Esophagus mucosa (tissue), 1 donor: ENCODE measurements around the gene BCL11B. TPM values are rescaled to one million over a fixed set of nuclear protein-coding genes. Genes with fewer than 3 reads are reported as not detected.
"Not testable (repeated sequence)": the region's sequence is repeated elsewhere in the genome, so short reads cannot be mapped to it uniquely, and the experiment has no call there.

Source experiments
- ATAC-seq: fragments of 200-7000 bp; cut with Tn5 transposase; one replicate; pipeline ENCODE4 v1.9.1; 2020
- total RNA-seq: library from RNA; stranded (reverse); gene quantifications from one replicate; pipeline ENCODE4 v1.2.4, GENCODE V29; 2023
- donor health status: DM: yes; HTN: yes; CAD: no.

Gene BCL11B
- total RNA-seq, 1 donor from 2014 or later, result 10.6 TPM

DNA sequence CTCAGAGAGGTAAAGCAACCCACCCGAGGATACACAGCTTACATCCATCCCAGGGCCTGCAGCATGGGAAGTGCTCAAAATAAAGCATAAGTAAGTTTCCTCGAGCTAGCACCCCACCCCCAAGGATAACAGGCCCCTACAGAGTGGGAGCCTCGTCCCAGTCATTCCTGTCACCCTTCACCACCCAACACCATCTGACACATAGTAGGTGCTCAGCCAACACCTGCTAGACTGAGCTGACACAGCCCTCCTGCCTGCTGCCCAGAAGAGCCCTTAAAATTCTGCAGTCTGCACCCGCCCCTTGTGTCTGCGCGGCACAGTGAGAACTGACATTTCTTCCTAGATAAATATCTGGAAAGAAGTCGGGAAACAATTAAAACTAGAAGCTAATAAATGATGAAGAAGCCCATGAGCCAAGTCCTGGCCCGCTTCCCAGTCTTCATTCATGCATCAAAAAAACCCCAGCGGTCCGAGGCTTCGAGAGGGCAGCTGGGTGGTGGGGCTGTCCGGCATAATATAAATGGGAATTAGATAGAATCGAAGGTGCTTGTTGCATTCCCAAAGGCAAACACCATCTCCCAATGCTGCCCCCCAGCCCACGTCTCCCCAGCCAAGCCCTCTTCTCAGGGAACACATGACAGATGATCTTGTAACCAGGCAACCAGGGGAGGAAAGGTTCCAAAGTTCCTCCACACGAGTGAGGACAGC lies 76.2 kb downstream of the BCL11B start:
- ATAC-seq, result no peak

DNA sequence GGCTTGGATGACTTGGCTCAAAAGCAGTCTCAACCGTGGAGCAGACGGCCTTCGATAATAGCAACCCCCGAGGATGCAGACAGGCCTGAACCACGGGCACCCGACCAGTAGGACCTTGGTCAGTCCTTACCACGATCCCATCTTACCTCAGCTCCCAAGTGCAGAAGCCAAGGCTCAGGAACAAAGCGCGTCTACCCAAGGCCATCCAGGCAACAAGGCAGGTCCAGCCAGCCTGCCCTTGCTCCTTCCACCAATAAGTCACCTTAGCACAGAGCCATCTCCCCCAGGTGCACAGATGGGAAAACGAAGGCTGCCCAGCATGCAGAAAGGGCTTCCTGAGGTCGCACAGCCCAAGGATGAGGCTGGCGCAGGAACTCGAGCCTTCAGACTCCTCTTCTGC lies 77.3 kb downstream of the BCL11B start:
- ATAC-seq, result no peak

DNA sequence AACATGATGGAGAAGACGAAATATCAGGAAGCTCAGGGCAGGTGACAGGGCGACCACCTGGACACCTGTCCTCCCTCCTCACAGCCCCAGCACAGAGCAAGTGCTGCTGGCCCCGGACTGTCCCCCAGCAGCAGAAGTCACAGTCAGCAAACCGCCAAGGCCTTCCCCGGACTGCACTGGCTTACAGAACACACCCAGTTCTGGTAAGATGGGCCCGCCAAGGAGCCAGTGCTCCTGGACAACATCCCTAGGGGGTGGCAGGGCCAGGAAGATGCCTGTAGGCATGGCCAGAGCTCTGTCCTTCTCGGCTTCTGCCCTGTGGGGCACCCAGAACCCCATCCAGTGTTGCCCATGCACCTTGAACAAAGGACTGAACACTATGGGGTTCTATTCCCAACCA lies 77.9 kb downstream of the BCL11B start:
- ATAC-seq, result no peak

DNA sequence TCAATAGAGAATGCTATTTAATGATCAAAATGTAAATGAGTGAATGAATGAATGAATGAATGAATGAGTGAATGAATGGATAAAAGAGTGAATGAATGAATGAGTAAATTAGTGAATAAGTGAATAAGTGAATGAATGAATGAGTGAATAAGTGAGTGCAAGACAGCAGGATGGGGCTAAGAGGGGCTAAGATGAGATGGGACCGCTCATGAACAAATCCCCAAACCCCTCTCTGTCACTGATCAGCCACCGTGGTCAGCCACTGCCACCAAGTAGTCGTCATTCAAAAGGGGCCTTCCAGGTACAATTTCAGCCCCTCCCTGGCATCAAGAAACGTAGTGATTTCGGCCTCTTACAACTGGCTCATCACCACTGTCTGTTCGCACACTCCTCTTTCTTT lies 79.2 kb downstream of the BCL11B start:
- no peak for ATAC-seq

DNA sequence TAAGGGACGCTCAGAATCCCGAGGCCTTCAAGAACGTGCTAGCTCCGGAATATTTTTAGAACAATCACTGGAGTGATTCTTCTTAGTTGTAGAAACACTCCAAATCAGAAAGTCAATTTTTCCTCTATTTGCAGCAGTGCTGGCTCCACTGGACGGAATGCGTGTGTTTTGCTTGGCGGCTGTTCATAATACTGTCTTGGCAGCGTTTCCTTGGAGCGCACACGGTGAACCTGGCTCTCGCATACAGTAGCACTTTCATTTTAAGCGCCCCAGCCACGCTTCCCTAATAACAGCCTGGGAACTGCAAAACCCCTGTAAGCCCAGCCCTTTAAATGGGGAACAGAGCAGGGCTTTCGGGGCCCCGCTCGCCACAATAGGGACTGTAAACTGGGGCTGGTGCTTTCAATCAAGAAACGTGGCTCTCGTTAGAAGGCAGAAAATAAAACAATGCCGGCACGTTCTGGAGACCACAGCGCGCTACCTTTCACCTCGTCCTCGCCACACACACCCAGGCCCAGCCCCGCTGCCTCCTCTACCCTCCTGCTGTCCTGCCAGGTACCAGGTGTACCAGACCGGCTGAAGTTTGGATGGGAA lies 79.9 kb downstream of the BCL11B start:
- peak; percentile 60 for ATAC-seq

DNA sequence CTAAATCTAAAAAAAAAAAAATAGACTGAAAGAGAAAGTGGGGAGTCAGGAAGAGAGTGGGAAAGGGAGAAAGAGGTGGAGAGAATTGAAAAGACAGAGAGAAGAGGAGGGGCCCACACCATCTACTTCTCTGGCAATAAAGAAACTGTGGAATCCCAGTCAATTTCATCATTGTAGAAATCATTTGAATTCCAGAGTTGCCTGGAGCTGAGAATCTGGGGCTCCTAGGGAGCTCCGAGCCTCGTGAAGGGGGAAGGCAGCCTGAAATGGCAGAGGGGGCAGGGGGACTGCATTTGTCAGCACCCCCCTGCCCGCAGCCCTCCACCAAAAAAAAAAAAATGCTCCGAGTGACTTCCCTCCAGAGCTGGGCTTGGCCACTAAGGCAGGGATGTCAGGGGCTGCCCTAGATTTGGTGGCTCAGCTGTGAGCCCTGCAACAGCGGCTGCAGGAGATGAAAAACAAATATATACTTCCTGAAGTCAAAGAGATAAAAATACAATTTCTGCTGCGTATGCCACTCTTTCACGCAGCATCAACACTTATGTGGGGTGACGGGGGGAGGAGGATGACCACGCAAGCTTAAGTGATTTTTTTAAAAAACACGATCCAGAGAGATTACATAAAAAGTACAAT lies 80.5 kb downstream of the BCL11B start:
- no peak for ATAC-seq

DNA sequence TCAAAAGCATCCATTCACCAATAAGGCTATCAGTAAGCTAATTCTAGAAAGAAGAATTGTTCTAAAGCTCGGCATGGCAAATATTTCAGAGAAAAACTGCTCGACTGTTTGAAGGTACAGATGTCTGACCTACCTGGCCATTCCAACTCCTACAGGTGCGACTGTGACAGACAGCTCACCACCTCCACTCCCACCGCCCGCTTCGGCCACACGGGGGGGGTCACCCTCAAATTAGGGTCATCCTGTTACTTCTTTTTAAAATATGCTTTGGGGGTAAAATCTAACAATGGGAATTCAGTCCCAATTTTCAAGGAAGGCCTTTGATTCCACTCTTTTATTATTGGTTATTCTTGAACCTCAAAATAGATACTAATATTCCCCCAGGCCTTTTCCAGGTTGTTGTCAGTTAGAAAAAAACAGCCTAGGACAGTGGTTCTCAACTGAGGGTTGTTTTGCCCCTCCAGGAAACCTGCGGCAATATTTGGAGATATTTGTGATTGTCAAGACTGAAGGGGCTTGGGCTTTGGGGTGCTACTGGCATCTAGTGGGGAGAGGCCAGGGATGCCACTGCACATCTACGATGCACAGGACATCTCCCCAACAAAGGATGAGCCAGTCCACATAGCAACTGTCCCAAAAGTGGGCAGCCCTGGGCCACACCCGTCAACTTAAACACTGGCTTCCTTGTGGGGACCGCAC lies 81.2 kb downstream of the BCL11B start:
- peak; percentile 15 for ATAC-seq

DNA sequence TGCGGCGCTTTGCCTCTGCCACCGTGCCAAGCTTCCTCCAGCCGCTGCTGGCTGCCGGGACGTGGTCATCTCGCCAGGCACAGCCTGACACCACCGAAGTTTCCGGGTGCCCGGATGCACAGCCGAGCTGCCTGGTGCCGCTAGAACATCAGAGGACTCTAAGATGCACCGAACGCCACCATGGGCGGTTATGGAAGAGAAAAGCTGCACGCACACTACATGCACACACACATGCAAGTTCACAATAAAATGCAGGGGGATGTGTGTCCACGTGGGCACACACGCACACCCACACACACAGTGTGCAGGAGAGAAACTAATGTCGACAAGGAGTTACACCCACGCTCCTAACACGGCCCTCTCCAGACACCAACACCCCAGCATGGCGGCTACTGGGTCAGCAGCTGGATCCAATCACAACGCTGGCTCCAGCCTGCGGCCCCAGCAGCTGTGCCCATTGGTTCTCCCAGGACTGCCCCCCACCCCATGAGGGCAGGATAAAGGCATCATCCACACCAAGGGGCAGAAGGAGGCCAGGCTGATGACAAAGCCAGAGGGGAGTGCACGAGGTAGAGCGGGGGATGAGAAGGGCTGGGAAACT lies 82.7 kb downstream of the BCL11B start:
- ATAC-seq, result no peak

DNA sequence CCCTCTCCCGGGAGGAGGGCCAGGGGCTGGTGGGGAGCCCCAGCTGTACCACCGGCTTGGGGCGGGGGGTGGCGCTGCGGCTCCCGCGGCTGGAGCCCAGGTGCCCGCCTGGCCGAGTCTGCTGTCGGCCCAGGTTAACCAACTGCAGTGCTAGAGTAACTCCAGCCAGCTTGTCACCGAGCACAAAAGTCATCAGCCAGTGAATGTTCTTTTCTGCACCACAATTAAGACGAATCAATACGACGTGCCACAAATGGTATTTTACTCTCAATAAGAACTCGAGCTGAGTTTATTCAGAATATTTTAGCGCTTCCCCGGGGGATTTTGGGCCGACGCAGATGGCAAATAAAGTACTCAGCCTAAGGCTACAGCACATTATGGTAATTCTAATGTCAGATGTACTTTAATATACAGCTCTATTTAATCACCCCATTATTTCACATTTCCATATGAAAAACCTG lies 83.2 kb downstream of the BCL11B start:
- ATAC-seq, result peak; percentile 45

DNA sequence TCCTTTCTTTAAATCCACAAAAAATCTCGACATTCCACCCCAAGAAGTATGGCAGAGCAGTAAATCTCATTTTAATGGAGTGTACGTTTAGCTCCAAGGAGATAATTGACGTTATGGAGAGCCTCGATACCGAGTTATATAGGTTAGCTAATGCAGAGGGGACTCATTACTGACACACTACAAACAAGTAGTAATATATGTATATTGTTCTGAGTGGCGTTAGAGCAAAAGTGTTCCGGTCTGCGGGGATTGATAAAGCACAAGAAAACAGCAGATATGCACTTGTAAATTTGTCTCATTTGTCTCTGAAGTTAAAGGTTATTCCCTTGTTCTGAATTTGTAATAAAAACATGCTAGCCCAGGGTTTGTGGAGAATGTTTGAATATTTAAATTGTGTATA lies 84.1 kb downstream of the BCL11B start:
- ATAC-seq, result no peak

DNA sequence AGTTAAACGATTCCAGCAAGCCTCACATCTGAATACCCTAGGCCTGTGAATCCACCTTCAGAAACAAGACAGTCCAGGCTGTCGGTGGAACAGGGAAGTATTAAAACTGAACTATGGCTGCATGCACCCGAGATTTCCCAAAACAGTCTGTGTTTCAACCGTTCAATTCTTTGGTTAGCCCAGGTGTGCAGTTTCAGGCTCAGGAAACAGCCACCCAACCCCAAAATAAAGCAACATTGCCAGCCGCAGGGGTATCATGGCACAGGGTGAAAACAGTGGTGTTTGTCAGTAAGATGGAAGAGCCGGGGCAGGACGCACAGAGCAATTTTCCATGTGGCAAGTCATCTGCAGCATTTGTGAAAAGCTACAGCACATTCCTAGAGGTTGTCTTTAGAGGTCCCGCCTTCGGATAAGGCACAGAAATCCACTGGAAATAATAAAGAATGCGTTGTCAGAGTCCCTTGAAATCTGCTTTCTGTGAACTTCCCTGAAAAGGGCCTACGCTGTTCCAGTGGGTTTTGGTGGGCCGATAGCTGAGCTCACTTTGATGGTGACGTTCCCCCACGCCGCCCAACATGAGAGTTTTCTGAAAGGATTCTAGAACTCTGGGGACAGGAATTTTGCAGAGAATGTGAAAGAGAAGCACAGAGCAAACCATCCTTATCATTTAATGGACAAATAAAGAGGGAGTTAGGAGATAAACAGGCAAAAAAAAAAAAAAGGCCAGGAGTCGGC lies 84.9 kb downstream of the BCL11B start:
- ATAC-seq, result no peak

DNA sequence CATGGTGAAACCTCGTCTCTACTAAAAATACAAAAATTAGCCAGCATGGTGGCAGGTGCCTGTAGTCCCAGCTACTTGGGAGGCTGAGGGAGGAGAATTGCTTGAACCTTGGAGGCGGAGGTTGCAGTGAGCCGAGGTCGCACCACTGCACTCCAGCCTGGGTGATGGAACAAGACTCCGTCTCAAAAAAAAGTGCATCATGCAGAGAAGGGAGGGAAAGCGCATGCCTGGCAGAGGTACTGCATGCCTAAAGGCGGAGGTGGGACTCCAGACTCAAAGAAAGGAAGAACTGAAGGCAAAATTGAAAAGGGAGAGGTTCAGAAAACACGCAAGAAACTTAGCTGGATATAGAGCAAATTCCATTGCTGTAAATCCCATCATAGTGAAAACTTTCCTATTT lies 85.7 kb downstream of the BCL11B start:
- ATAC-seq, result not testable (repeated sequence)

DNA sequence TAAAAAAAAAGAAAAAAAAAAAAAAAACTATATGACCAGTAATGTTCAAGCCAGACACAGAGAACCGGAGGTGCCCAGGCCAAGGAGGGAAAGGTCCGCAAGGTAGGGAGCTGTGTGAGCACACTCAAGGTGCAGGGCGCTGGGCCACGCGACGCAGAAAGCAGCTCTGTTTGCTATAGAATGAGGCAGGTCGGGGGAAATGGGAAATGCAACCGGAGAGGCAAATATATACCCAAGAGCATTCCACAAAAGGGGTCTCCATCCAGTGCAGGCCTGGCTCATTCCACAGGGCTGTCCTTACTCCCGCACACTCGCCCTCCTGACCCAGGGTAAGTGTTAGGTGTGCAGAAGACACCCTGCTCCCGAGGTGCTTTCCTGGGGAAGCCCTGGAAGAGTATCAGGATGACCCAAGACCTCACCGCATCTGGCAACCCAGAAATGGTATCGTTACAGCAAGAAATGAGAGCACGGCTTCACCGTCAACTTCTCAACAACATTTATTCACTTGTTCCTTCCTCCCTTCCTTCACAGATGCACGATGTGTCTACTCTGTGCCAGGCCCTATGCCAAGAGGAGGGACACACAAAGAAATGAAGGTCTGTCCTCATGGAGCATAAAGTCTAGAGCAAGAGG lies 86.4 kb downstream of the BCL11B start:
- no peak for ATAC-seq

DNA sequence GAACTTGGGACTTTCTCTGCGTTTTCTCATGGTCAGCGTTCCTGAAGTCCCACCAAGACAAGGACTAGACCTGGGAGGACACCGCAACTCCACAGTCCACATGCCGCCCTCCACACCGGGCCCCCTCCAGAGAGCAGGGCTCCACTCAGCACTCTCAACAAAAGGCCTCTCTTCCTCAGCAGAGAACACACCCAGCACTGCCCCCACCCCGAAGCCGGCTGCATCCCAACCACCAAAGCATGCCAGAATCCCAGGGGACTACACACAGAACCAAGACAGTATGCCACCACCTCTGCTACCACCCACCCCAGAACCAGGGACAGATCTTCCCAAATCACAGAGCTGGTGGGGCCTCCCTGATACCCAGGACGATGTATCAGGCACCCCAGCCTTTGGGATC lies 88.3 kb downstream of the BCL11B start:
- no peak for ATAC-seq

DNA sequence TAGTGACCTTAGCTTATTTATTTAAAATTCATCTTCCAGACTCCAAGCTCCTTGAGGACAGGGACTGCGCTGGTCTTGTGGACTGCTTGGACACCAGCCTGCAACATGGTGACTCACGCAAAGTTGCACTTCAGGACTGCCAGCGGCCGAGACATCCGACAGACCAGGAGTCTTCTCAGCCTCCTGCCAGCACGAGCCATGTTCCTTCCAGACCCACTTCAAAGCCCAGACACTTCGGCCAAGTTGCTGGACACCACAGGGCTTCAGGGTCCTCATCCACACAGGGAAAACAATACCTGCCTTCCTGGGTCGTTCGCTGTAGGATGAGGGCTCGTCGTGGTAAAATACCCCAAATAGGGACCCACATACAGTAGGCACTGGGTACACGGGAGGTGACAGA lies 88.7 kb downstream of the BCL11B start:
- no peak for ATAC-seq

DNA sequence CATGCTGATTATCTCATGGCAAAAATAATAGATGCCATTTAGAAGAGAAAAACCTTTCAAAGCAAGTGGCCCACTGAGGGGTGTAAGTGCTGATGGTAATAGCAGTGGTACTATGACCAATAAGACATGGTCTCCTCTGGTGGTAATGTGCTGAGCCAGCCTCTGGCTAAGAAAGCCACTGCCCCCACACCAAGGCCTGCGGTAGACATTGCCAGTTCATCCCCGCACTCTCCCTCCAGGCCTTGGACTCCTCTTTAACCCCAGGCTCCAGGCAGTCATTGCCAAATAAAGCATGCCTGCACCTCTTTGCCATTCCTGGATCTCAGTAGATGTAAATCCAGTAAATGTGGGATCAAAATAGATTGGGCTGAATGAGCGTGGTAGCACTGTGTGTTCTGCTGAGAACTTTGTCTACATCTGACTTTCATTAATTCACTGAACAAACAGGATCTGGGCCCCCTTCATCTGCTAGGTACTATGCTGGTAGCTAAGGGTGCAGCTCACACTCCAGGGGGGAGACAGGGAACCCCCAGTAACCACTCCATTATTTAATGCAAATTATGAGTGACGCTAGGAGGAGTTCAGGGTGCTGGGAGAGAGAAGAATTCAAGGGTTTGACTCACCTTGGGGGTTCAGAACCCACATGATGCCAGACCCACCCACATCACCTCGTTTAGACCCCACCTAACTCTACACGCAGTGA lies 89.3 kb downstream of the BCL11B start:
- no peak for ATAC-seq

DNA sequence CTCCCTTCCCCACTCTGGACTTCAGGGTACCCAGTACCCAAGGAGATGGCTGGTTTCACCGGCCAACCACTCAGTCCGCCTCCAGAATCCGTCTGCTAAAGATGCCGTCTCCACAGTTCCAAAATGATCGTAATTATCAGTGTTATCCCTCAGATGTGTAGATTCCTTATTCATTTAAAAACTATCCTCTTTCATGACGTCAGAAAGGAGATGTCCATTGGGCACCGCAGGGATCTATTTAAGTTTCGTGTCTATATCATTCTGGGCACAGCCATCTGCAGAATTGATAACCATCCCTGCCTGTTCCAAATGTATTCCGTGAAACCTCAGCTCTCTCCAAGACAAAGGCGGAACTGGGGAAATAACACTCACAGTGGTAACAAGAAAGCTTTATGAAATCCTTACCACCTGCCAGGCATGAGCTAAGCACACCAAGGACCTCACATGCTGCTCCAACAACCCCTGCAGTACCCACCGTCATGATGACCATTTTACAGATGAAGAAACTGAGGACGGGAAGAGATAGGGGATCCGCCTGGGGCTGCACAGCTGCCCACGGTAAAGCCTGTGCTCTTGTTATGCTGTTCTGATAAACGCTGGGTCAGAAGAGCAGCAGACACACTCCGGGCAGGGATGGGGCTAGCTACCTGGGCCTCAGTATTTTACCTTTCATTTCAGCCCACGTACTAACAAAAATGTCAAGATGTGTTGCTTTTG lies 90.0 kb downstream of the BCL11B start:
- no peak for ATAC-seq

DNA sequence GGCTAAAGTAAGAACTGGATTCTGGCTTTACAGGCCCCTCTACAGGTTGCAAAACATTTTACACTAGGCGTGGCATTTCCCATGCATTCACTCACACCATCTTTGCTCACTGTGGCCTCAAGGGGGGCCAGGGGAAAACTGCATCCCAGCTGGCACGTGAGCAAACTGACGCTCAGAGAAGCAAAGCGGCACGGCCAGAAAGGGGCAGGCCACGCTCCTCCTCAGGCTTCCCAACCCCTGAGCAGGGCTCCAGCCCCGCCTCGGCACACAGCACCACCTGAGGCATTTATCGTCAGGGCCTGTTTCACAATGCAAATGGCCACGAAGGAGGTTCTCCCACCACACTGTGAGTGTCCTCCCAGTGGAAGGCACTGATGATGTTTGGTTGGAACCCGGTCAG lies 90.8 kb downstream of the BCL11B start:
- no peak for ATAC-seq

DNA sequence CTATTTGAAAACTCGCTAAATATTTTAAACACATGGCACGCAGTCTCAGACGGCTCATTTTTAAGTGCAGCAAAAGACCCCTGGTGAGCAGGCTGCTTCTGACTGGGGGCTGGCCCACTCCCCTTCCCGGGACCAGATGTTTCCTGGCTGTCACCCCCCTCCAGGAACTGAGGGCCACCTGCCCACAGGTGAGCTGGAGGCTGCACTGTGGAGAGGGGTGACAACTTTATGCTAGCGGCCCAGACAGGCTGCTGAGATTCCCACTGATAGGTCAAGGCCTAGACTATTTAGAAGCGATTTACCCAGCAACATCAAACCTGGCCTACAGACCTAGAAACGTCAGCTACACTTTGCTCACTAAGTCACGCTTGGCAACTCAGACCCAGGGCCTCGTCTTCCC lies 92.1 kb downstream of the BCL11B start:
- no peak for ATAC-seq

DNA sequence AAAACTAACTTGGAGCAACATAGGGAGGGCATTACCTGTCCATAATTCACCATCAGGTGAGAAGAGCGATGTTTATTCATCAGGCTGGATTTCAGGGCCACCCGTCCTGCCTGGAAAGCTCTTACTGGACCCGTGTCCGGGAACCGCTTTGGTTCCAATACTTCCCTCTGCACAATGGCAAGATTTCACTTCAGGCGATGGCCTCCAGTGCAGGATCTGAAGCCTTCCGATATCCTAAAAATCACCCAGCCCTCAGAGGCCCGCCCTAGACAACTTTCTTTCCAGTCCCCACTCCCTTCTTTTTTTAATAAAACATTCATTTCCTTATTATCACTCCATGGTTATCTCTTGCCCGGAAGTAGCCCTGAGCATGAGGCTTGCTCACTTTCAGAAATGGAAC lies 92.5 kb downstream of the BCL11B start:
- no peak for ATAC-seq
